Testis (tissue), 3 donors: Measurements from ENCODE around the gene SMIM22. TPM values are rescaled to one million over a fixed set of nuclear protein-coding genes. Genes with fewer than 3 reads are reported as not detected.

Source experiments
- DNase-seq: peaks from one replicate; pipeline ENCODE4 v3.0.0-alpha.2; 2019
- H3K27ac ChIP-seq, 2 donors: fragments of 200-600 bp; sonication (generic); one replicate each; pipeline ENCODE4 v1.5.1; 2019
- H3K27me3 ChIP-seq: fragments of 200-600 bp; sonication (generic); one replicate; pipeline ENCODE4 v1.5.1; 2019
- H3K36me3 ChIP-seq: fragments of 200-600 bp; sonication (generic); one replicate; pipeline ENCODE4 v1.5.1; 2017; ENCODE audit warnings: low read depth; ENCODE audit errors: missing control alignments
- H3K4me1 ChIP-seq: fragments of 200-600 bp; sonication (generic); one replicate; pipeline ENCODE4 v1.5.1; 2019
- H3K4me3 ChIP-seq, 2 donors: fragments of 200-600 bp; sonication (generic); one replicate each; pipeline ENCODE4 v1.5.1; 2017 to 2019
- H3K9me3 ChIP-seq: fragments of 200-600 bp; sonication (generic); one replicate; pipeline ENCODE4 v1.5.1; 2017
- POLR2A ChIP-seq: fragments of 450-650 bp; IDR thresholded peaks from one replicate; pipeline ENCODE4 v1.6.1; 2017; ENCODE audit warnings: antibody characterized with exemption, mild to moderate bottlenecking, moderate library complexity
- WGBS, 2 donors: methylation state at CpG; one replicate each; pipeline ENCODE4 v1.1.5; 2018; 5-methylcytosine and 5-hydroxymethylcytosine counted together
- intact Hi-C: fragments of 100-400 bp; cut with DNase I; formaldehyde crosslinking; loops from one replicate; pipeline ENCODE4 v1.15.1; 2023; ENCODE audit warnings: low total_unique reads
- polyA plus RNA-seq: library from polyadenylated mRNA; stranded (reverse); fragments of 350-450 nt; fragmentation: Illumina TruSeq; extraction: RNeasy Lipid Tissue Mini Kit (QIAGEN cat#74804); gene quantifications from one replicate; pipeline ENCODE4 v1.2.3, GENCODE V29; 2014; ENCODE audit warnings: low read depth, low replicate concordance; ENCODE audit not compliant: insufficient read depth
- total RNA-seq, 2 donors: library from RNA; depleted of rRNA; stranded (reverse); fragments of >200 nt; gene quantifications; one replicate each; pipeline ENCODE4 v1.2.3, GENCODE V29; 2016
- TF ChIP-seq, protein P1 (sequence below), 3 experiments: fragments of 450-650 bp in 2 of 3; fragments of 200-600 bp in 1 of 3; sonication (generic) in 1 of 3; IDR thresholded peaks; one replicate each; pipeline ENCODE4 v1.5.1; 2016 to 2019; ENCODE audit warnings: antibody characterized with exemption in 3 of 3, mild to moderate bottlenecking in 2 of 3, moderate library complexity in 1 of 3

The SMIM22 gene
- total and polyA plus RNA-seq, 3 donors from 2014 or later: 6.1 to 41.3 (median 9.8) TPM

DNA sequence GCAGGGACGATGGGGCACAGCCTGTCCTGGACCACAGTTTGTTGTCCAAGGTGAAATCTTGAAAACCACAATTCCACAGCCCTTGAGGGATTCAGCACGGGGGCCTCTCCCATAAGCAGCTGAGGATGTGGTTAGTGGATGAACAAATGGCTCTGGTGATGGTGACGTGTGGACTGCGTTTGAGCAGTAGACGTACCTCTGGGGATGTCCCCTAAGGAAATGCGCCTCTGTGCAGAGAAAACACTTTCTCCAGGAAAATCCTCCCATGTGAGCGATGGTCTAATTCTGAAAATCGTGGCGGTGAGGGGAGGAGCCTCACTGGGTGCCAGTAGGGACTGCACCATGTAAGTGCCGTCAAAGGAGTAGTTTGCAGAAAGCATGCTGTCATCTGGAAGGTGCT, 4.3 kb upstream of the SMIM22 start:
- intact Hi-C loops: no loop called here
- H3K27ac ChIP-seq: no peak overlapping the region
- no peaks in the 10 kb centered on the region for H3K4me1 ChIP-seq
- TF ChIP-seq, protein P1, sequence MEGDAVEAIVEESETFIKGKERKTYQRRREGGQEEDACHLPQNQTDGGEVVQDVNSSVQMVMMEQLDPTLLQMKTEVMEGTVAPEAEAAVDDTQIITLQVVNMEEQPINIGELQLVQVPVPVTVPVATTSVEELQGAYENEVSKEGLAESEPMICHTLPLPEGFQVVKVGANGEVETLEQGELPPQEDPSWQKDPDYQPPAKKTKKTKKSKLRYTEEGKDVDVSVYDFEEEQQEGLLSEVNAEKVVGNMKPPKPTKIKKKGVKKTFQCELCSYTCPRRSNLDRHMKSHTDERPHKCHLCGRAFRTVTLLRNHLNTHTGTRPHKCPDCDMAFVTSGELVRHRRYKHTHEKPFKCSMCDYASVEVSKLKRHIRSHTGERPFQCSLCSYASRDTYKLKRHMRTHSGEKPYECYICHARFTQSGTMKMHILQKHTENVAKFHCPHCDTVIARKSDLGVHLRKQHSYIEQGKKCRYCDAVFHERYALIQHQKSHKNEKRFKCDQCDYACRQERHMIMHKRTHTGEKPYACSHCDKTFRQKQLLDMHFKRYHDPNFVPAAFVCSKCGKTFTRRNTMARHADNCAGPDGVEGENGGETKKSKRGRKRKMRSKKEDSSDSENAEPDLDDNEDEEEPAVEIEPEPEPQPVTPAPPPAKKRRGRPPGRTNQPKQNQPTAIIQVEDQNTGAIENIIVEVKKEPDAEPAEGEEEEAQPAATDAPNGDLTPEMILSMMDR (IDR thresholded peaks at IDR 0.05): no peak
- TF ChIP-seq POLR2A: no peak
- no peak overlapping the region for H3K4me3 ChIP-seq
- WGBS, 2 donors: 86 to 89% methylated on average over 10 of the region's 10 CpGs
- no peak for DNase-seq
- H3K27me3 ChIP-seq: no peaks in the 10 kb centered on the region
- no peaks in the 10 kb centered on the region for H3K9me3 ChIP-seq
- H3K36me3 ChIP-seq: no peaks in the 10 kb centered on the region

DNA sequence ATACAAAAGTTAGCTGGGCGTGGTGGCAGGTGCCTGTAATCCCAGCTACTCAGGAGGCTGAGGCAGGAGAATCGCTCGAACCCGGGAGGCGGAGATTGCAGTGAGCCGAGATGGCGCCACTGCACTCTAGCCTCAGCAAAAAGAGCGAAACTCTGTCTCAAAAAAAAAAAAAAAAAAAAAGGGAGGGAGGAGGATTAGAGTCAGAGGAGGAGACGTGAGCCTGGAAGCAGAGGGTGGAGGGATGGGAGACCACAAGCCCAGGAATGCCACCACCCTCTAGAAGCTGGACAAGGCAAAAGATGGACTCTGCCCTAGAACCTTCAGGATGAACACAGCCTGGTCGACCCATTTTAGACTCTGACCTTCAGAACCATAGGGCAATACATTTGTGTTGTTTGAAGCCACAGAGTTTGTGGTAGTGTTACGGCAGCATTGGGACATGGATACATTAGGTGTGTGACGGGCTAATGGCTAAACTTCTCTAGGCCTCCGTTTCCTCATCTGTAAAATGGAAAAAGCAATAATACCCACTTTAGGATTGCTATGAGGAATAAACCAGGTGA, 2.1 kb upstream of the SMIM22 start:
- no peak for TF ChIP-seq POLR2A
- intact Hi-C loops: no loop called here
- WGBS, 2 donors: 81 to 84% methylated on average over 13 of the region's 13 CpGs

DNA sequence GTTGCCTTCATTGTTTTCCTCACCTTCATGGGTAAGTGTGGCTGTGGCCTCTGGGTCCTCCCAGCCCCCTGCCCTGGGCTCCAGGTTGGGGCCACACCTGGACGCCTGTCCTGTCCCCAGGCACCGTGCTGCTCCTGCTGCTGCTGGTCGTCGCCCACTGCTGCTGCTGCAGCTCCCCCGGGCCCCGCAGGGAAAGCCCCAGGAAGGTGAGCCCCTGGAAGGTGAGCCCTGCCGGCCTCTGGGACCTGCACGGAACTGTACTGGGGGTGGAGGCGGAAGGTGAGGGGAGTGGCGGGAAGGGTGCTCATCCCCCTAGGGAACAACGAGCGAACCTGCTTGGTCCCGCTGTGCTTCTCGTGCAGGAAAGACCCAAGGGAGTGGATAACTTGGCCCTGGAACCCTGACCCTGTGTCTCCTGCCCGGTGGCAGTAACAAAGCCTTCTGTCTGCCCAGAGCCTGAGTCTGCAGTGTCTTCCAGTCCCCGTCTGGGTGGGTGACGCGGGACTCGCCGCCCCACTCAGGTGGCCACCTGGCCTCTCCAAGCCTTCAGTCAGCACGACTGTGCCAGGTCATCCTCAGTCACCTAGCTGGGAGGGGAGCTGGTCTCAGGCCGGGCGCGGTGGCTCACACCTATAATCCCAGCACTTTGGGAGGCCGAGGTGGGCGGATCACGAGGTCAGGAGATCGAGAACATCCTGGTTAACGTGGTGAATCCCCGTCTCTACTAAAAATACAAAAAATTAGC, 831 bp downstream of the SMIM22 start:
- Histone ChIP-seq H3K9me3 (no peaks in the 10 kb centered on the region), H3K27ac (no peak overlapping the region), H3K27me3 (no peaks in the 10 kb centered on the region), H3K36me3 (no peaks in the 10 kb centered on the region), H3K4me3 (no peak overlapping the region), H3K4me1 (peaks cover under 1% of the 10 kb centered on the region)
- DNase-seq: no peak
- intact Hi-C loops: no loop called here
- 88 to 91% methylated on average over 9 to 27 of the region's 30 CpGs for WGBS, 2 donors
- TF ChIP-seq POLR2A: no peak
- TF ChIP-seq, protein P1 (IDR thresholded peaks at IDR 0.05): no peak

More for the DNA sequence above, 2.1 kb upstream of the SMIM22 start:
- H3K4me1 ChIP-seq: no peaks in the 10 kb centered on the region
- H3K27ac ChIP-seq: no peak overlapping the region
- no peak overlapping the region for H3K4me3 ChIP-seq
- no peaks in the 10 kb centered on the region for H3K36me3 ChIP-seq
- no peak for DNase-seq
- H3K9me3 ChIP-seq: no peaks in the 10 kb centered on the region
- H3K27me3 ChIP-seq: no peaks in the 10 kb centered on the region

DNA sequence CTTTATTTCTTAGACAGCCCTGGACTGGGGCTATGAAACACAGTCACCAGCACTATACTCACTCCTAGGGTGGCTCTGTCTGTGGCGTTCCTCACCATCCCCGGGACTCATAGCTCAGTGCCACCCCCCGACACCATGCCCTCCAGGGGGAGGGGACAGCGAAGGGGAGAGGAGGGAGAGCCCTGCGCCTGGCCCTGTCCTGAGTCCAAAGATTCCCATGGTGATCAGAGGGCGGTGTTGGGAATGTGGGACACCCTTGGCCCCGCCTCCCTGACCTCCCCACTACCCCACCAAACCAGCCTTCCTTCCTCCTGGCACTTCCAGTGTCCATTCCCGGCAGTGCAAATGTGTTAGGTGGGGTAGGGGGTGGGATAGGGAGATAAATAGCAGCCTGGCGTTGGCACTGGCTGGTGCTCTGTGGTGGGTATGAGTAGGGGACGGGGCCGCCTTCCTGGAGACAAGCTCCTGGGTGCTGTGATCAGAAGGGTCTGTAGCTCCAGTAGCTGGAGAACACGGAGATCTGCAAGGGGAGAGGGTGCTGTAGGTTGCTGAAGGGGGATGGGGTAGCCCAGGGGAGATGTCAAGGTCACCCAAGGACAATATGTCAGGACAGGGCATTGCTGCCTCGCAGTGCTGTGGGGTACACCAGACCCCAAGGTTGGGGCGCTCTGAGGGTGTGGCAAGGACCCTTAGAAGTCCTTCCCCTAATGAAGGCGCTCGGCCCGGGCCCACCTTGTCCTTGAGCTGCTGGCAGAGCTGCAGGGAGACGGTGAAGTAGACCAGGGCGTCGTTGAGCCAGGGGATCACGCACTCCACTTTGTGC, 2.0 kb downstream of the SMIM22 start:
- intact Hi-C loops: no loop called here
- H3K4me3 ChIP-seq: no peak overlapping the region
- no peak for TF ChIP-seq POLR2A
- TF ChIP-seq, protein P1 (IDR thresholded peaks at IDR 0.05): no peak
- no peaks in the 10 kb centered on the region for H3K9me3 ChIP-seq
- H3K27me3 ChIP-seq: no peaks in the 10 kb centered on the region
- peaks cover 10% of the 10 kb centered on the region for H3K4me1 ChIP-seq
- H3K27ac ChIP-seq: no peak overlapping the region
- no peaks in the 10 kb centered on the region for H3K36me3 ChIP-seq
- 78 to 86% methylated on average over 21 of the region's 21 CpGs for WGBS, 2 donors
- no peak for DNase-seq

DNA sequence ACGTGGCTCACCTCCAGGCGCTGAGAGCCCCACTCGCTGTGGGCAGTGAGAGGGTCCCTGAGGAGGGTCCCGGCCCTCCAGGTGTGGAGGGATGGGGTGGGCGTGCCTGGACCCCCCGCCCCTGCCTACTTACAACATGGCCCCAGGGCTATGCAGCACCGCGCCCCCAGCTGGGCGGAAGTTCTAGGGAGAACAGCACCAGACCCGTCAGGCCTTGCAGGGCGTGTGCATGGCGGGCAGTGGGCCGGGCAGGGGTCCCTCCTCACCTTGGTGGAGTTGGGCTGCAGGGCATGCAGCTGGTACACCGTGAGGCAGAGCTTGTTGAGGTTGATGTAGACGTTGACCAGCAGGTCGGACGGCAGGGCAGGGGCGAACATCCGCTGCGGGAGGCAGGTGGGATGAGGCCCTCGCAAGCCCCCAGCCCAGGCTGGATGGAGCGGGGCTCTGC, 2.7 kb downstream of the SMIM22 start:
- no peaks in the 10 kb centered on the region for H3K36me3 ChIP-seq
- no peak overlapping the region for H3K4me3 ChIP-seq
- TF ChIP-seq, protein P1 (IDR thresholded peaks at IDR 0.05): no peak
- TF ChIP-seq POLR2A: no peak
- H3K27me3 ChIP-seq: no peaks in the 10 kb centered on the region
- H3K27ac ChIP-seq: no peak overlapping the region
- no peak for DNase-seq
- WGBS, 2 donors: 92 to 96% methylated on average over 22 of the region's 22 CpGs
- H3K4me1 ChIP-seq: peaks cover 10% of the 10 kb centered on the region
- H3K9me3 ChIP-seq: no peaks in the 10 kb centered on the region
- intact Hi-C loops: no loop called here
